Activated T-cell treated with anti-CD3 and anti-CD28 coated beads, Interleukin-2, amount 50 U/mL, for 4 hours (primary cell): ENCODE results near the gene KIAA0513. TPM values are rescaled to one million over a fixed set of nuclear protein-coding genes. Genes with fewer than 3 reads are reported as not detected.

Experiments
- ATAC-seq, 2 donors: fragments of 200-7000 bp; cut with Tn5 transposase; one replicate each; pipeline ENCODE4 v1.10.0; 2021
- DNase-seq: peaks from one replicate; pipeline ENCODE4 v3.0.0-alpha.2; 2020
- H3K27me3 Mint-ChIP-seq: one replicate; pipeline ENCODE4 v1.8.0; 2021; ENCODE audit warnings: low read depth, mixed read lengths
- H3K36me3 Mint-ChIP-seq: one replicate; pipeline ENCODE4 v1.8.0; 2022; ENCODE audit warnings: mixed read lengths; ENCODE audit not compliant: insufficient read depth
- H3K4me1 Mint-ChIP-seq: one replicate; pipeline ENCODE4 v1.8.0; 2021; ENCODE audit warnings: low read depth, mixed read lengths
- H3K4me3 Mint-ChIP-seq: one replicate; pipeline ENCODE4 v1.8.0; 2021; ENCODE audit warnings: mild to moderate bottlenecking, moderate library complexity, mixed read lengths
- H3K9me3 Mint-ChIP-seq: one replicate; pipeline ENCODE4 v1.8.0; 2021; ENCODE audit warnings: mixed read lengths
- total RNA-seq, 3 donors: library from RNA; stranded (reverse); gene quantifications; one replicate each; pipeline ENCODE4 v1.2.1, GENCODE V29; 2021

Gene KIAA0513
- total RNA-seq, 3 donors from 2014 or later: 13.6 to 19.6 (median 17.6) TPM

GRCh38 chr16:85072076-85072860 is 44.7 kb downstream of the KIAA0513 start:
- Mint-ChIP-seq H3K36me3 (peaks cover 26% of the 10 kb centered on the region), H3K9me3 (no peaks in the 10 kb centered on the region), H3K4me1 (no peaks in the 10 kb centered on the region), H3K27me3 (no peaks in the 10 kb centered on the region), H3K4me3 (no peak overlapping the region)
- no peak for ATAC-seq
- DNase-seq: no peak

GRCh38 chr16:85072947-85073346 is 45.4 kb downstream of the KIAA0513 start:
- no peaks in the 10 kb centered on the region for H3K27me3 Mint-ChIP-seq
- peaks cover 26% of the 10 kb centered on the region for H3K36me3 Mint-ChIP-seq

DNA sequence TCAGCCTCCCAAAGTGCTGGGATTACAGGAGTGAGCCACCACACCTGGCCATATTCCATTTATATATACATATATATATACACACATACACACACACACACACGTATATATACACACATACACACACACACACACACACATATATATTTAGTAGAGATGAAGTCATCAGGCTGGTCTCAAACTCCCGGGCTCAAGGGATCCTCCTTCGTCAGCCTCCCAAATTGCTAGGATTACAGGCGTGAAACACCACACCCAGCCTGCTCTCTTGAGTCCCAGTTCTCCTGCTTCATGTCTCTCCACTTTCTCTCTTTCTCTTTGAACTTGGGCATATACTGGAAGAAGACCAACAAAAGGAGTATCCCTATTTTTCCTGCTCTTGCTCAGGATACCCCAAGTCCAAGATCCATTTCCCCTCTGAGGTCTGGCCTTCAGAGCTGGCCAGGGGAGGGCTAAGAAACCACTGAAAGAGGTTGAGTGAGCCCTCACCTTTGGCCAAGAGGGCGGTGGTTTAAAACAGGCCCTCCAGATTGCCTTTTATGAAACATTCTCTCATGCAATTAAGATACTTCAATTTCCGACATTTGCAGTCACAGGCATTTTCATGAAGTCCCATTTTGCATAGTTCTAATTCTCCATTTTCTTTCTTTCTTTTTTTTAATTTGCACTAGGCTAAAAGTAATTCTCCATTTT is 46.8 kb downstream of the KIAA0513 start:
- no peaks in the 10 kb centered on the region for H3K27me3 Mint-ChIP-seq
- H3K4me3 Mint-ChIP-seq: no peak overlapping the region
- ATAC-seq (no peak), DNase-seq (no peak)
- H3K9me3 Mint-ChIP-seq: no peaks in the 10 kb centered on the region
- H3K4me1 Mint-ChIP-seq: no peaks in the 10 kb centered on the region
- peaks cover 28% of the 10 kb centered on the region for H3K36me3 Mint-ChIP-seq

More at GRCh38 chr16:85072947-85073346, 45.4 kb downstream of the KIAA0513 start:
- no peak for DNase-seq
- ATAC-seq: no peak
- no peaks in the 10 kb centered on the region for H3K9me3 Mint-ChIP-seq
- no peaks in the 10 kb centered on the region for H3K4me1 Mint-ChIP-seq
- no peak overlapping the region for H3K4me3 Mint-ChIP-seq

GRCh38 chr16:85075236-85075924 is 47.8 kb downstream of the KIAA0513 start:
- H3K36me3 Mint-ChIP-seq: peaks cover 27% of the 10 kb centered on the region
- H3K9me3 Mint-ChIP-seq: no peaks in the 10 kb centered on the region
- no peaks in the 10 kb centered on the region for H3K27me3 Mint-ChIP-seq
- no peak overlapping the region for H3K4me3 Mint-ChIP-seq
- ATAC-seq: no peak
- no peak for DNase-seq
- H3K4me1 Mint-ChIP-seq: no peaks in the 10 kb centered on the region

DNA sequence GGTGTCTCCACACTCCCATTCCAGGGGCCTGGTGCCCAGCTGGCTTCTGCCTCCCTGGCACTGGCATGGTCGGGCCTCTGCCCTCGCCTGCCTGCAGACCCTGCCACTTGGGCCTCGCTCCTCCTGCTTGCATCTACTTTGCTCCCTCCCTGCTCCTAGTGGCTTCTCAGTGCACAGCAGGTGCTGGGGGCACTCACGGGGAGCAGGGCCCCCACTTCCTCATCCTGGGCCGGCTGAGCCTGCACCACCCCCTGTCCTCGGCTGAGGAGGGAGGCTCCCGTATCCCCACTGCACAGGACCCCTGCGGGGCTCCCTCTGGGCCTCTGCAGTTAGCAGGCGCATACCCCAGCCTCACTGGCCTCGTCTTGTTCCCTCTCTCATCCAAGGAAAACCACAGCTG is 49.4 kb downstream of the KIAA0513 start:
- peaks cover 16% of the 10 kb centered on the region for H3K36me3 Mint-ChIP-seq
- no peaks in the 10 kb centered on the region for H3K9me3 Mint-ChIP-seq
- H3K4me3 Mint-ChIP-seq: no peak overlapping the region
- H3K27me3 Mint-ChIP-seq: no peaks in the 10 kb centered on the region
- no peak for DNase-seq
- ATAC-seq: no peak
- H3K4me1 Mint-ChIP-seq: no peaks in the 10 kb centered on the region

GRCh38 chr16:85077576-85078125 is 50.1 kb downstream of the KIAA0513 start:
- peaks cover 16% of the 10 kb centered on the region for H3K36me3 Mint-ChIP-seq
- no peaks in the 10 kb centered on the region for H3K4me1 Mint-ChIP-seq
- no peak overlapping the region for H3K4me3 Mint-ChIP-seq

DNA sequence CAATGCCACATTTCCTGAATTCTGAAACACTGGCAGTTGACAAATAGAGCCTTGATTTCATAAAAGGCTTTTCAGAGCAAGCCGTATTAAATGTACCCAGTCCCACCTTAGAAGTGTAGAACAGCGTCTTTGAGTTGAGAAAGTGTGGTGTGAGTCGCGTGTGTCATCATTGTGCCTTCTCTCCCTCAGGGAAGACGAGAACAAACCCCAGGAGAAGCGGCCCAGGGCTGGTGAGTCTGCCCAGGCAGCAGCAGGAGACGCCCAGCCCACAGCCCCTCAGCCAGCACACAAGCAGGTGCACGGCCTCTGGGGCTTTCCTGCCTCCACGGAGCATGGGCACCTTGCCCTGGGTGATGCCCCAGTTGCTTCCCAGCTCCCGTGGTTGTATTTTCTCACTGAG is 50.6 kb downstream of the KIAA0513 start:
- ATAC-seq (no peak), DNase-seq (no peak)
- Mint-ChIP-seq H3K36me3 (peaks cover 16% of the 10 kb centered on the region), H3K4me1 (peaks cover 1% of the 10 kb centered on the region), H3K9me3 (no peaks in the 10 kb centered on the region), H3K27me3 (no peaks in the 10 kb centered on the region), H3K4me3 (no peak overlapping the region)

More at GRCh38 chr16:85077576-85078125, 50.1 kb downstream of the KIAA0513 start:
- DNase-seq: no peak
- ATAC-seq: no peak
- no peaks in the 10 kb centered on the region for H3K27me3 Mint-ChIP-seq
- H3K9me3 Mint-ChIP-seq: no peaks in the 10 kb centered on the region

GRCh38 chr16:85078952-85079351 is 51.4 kb downstream of the KIAA0513 start:
- no peaks in the 10 kb centered on the region for H3K27me3 Mint-ChIP-seq

DNA sequence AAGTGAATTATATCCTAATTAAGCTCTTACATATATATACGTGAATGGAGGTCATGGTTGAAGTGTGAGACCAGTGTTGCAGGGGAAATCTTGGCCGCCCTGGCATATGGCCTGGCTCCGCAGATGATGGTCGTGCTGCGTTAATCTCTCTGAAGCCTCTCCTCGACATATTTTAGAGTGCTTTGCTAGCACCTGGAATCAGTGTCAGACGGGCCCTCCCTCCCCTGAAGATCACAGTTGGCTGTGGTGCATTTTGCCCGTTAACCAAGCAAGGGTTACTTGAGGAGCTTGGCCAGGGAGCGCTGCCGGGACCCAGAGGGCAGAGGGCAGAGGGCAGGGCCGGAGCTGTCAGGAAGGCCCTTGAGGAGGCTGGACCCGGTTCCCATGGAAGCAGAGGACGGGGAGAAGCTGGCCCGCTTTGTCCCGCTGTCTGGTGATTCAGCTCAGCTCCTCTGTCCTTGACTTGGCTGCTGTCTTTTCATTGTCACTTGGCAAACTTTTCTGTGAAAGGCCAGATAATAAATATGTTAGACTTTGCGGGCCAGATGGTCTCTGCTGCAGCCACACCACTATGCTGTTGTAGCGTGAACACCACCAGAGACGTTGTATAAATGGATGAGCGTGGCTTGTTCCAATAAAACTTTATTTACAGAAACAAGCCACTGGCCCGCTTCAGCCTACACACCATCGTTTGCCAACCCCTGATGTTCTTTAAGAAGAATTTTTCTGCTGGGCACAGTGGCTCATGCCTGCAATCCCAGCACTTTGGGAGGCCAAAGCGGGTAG is 52.4 kb downstream of the KIAA0513 start:
- Mint-ChIP-seq H3K9me3 (no peaks in the 10 kb centered on the region), H3K4me3 (no peak overlapping the region), H3K27me3 (no peaks in the 10 kb centered on the region), H3K36me3 (peaks cover 9% of the 10 kb centered on the region), H3K4me1 (peaks cover 6% of the 10 kb centered on the region)
- ATAC-seq (no peak), DNase-seq (no peak)

More at GRCh38 chr16:85078952-85079351, 51.4 kb downstream of the KIAA0513 start:
- ATAC-seq: no peak
- DNase-seq: no peak
- Mint-ChIP-seq H3K36me3 (peaks cover 14% of the 10 kb centered on the region), H3K4me1 (peaks cover 6% of the 10 kb centered on the region), H3K4me3 (no peak overlapping the region), H3K9me3 (no peaks in the 10 kb centered on the region)

- ATAC-seq: no peak
- no peaks in the 10 kb centered on the region for H3K9me3 Mint-ChIP-seq
- no peaks in the 10 kb centered on the region for H3K27me3 Mint-ChIP-seq
- H3K36me3 Mint-ChIP-seq: peaks cover 6% of the 10 kb centered on the region
- DNase-seq: no peak
- no peak overlapping the region for H3K4me3 Mint-ChIP-seq
- H3K4me1 Mint-ChIP-seq: peaks cover 8% of the 10 kb centered on the region
These were observed 53.4 kb downstream of the KIAA0513 start for GRCh38 chr16:85081038-85081437.

GRCh38 chr16:85081765-85082164 is 54.2 kb downstream of the KIAA0513 start:
- Mint-ChIP-seq H3K4me1 (peaks cover 12% of the 10 kb centered on the region), H3K36me3 (peaks cover 6% of the 10 kb centered on the region), H3K9me3 (no peaks in the 10 kb centered on the region), H3K27me3 (no peaks in the 10 kb centered on the region), H3K4me3 (no peak overlapping the region)
- DNase-seq: no peak
- no peak for ATAC-seq

DNA sequence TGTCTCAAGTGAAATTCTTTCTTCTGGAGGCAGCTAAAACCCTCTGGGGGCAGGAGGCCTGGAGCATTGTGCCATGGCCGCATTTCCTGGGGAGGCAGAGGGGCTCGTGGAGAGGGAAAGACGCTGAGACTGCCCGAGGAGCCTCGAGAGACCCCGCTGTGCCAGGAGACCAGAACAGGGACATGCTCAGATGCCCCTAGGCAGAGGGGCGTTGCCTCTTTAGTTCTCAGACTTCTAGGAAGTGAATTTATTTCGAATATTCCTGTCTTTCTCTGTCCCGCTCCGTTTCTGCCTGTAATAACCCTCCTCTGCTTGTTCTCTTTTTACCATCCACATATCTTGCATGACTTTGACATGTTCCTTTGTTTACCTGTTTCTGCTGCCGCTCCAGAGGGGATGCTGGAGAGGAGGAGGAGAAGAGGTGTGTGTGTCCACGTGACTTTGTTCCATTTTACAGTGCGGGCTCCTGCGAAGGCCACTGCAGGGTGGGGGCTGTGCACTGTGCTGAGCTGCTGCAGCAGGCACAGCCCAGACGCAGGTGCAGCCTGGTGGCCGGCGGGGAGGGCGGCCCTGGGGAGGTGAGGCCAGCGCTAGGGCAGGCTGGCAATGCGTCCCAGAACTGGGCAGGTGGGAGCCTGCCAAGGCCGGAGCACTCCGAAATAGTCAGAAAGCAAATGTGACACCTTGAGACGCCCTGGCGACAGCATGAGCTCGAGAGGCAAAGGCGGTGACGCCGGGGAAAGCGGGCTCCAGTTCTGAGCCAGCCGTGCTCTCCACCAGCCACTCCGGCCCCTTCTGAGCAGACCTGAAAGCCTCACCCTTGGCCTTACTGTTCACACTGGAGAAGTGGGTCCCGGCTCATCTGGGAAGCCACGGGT is 54.8 kb downstream of the KIAA0513 start:
- no peak for DNase-seq
- Mint-ChIP-seq H3K4me1 (peaks cover 15% of the 10 kb centered on the region), H3K36me3 (peaks cover 6% of the 10 kb centered on the region), H3K4me3 (no peak overlapping the region), H3K9me3 (no peaks in the 10 kb centered on the region), H3K27me3 (no peaks in the 10 kb centered on the region)
- ATAC-seq: no peak

GRCh38 chr16:85083051-85083639 is 55.5 kb downstream of the KIAA0513 start:
- no peak overlapping the region for H3K4me3 Mint-ChIP-seq
- no peaks in the 10 kb centered on the region for H3K27me3 Mint-ChIP-seq
- H3K9me3 Mint-ChIP-seq: no peaks in the 10 kb centered on the region
- H3K4me1 Mint-ChIP-seq: peaks cover 15% of the 10 kb centered on the region
- ATAC-seq (no peak), DNase-seq (no peak)
- peaks cover 5% of the 10 kb centered on the region for H3K36me3 Mint-ChIP-seq
